Activated naive CD4-positive, alpha-beta T cell treated with anti-CD3 and anti-CD28 coated beads, Interleukin-2, amount 50 U/mL, for 16 hours (primary cell): ENCODE measurements around the gene SEC16A.

Experiments used
- DNase-seq: peaks from one replicate; pipeline ENCODE4 v3.0.0-alpha.2; 2020

SEC16A gene

DNA sequence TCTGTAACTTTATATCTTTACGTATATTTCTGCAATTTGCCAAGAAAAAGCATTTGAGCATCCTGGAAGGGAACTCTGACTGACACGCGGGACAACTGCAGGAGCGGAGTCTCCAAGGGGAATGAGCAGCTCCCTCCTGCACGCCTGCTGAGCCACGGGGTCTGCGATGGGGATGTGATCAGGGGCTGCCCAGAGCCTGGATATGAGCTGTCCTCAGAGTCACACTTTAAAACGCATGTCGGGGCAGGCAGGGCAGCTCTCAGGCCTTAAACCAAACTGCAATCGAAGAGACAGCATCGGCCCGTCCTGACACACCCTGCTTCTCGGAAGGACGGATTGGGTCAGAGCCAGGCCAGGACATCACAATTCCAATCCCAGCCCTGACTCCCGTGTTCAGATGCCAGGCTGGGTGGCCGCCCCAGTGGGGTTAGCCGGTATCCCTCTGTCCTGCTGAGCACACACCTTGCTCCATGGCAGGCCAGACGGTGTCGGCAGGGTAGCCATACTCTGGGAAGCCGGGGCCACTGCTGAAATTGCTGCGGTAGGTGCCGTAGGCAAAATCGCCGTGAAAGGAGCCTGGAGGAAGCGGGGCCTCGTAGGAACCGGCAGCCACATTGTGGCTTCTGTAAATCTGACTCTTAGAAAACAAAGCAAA, 17.2 kb downstream of the SEC16A start:
- DNase-seq = no peak

GRCh38 chr9:136464241-136464640, 18.6 kb downstream of the SEC16A start:
- no peak for DNase-seq

GRCh38 chr9:136463578-136463977, 19.3 kb downstream of the SEC16A start:
- DNase-seq = no peak

- DNase-seq = no peak
These were observed 20.2 kb downstream of the SEC16A start for GRCh38 chr9:136462664-136463063.

DNA sequence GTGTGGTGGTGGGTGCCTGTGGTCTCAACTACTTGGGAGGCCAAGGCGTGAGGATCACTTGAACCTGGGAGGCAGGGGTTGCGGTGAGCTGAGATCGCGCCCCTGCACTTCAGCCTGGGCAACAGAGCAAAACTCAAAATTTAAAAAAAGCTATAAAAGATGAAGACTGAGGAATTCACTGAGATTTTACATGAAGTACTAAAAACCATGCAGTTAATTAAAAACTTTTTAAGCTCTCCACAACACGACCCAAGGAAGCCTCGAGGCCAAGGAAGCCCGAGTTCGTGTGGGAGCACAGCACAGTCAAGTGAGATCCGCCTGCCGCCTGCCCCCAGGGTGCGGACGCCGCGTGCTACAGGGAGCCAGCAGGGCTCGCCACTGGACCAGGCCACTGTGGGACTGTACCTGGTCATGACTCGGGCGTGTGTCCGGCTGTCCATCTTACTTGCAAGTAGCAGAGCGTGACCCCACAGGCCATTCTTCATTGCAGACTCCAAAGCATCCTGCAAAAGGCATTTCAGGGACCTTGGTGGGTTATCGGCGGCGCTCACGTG, 22.0 kb downstream of the SEC16A start:
- DNase-seq = no peak

- no peak for DNase-seq
These were observed 23.4 kb downstream of the SEC16A start for GRCh38 chr9:136459425-136459824.

DNA sequence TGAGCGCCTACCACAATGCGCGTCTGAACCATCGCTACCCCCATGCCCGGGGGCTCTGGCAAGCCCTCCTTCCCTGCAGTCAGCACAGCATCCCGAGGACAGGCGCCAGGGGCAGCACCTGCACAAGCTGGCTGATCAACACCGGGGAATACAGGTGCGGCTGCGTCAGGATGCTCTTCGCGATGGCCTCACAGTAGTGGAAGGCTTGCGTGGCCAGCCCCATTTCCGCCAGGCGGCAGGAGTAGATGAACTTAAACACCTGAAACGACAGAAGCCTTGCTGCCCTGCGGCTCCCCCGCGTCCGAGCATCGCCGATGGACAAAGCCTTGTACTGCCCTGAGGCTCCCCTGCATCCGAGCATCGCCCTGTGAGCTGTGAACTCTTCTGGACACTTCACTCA, 25.5 kb downstream of the SEC16A start:
- DNase-seq = no peak

DNA sequence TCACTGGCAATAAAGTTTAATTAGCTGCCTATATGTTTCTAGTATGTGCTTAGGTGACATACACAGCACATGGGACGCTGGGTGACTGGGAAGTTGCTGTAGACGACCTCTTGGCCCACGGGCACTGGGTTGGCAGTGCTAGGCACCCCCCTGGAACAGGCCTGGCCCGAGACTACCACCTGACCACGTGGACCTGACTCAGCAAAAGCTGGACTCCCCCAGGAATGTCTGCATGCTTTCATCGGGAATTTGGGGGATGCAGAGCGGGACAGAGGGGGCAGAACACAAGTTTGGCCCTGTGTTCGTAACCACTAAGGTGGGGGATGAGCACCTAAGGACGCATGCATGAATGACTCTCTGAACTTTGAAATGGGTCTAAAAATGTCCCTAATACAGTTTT, 26.6 kb downstream of the SEC16A start:
- DNase-seq = no peak

DNA sequence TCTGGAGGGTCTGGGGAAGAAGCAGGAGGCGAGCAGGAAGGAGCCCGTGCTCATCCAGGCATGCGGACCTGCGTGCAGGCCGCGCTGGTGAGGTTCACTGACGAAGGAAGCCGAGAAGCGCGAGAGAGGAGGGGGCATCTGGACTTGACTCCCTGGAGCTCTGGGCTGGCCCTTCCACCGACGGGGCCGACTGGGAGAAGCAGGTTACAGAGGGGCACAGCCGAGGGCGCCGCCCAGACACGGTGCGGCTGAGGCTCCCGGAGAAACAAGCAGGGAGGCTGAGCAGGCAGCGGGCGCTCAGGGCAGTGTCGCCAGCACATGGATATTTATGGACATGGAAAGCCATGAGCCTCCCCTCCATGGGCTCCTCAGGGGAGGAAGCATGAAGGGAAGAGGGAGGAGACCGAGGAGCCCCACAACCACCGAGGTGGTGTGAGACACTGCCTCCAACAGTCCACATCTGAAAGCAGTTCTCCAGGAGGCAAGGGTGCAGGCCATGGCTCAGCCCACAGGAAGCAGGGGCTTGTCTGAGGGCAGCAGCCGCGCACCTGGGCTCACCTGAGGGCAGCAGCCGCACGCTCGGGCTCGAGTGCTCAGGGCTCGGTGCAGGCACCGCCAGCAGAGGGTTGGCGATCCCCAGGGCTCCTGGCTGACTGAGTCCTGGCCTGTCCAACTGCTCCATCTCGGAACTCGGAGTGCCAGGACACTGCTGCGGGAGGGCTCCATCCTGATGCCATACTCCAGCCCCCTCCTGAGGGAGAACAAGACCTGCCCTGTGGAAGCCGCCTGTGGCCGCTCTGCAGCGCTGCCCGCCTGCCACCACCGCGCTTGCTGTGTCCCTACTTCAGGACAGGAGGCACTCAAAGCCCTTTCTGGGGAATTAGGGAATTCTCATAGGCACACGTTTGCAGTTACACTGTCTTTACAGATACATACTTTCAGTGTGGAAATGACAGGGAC, 27.5 kb downstream of the SEC16A start:
- no peak for DNase-seq

DNA sequence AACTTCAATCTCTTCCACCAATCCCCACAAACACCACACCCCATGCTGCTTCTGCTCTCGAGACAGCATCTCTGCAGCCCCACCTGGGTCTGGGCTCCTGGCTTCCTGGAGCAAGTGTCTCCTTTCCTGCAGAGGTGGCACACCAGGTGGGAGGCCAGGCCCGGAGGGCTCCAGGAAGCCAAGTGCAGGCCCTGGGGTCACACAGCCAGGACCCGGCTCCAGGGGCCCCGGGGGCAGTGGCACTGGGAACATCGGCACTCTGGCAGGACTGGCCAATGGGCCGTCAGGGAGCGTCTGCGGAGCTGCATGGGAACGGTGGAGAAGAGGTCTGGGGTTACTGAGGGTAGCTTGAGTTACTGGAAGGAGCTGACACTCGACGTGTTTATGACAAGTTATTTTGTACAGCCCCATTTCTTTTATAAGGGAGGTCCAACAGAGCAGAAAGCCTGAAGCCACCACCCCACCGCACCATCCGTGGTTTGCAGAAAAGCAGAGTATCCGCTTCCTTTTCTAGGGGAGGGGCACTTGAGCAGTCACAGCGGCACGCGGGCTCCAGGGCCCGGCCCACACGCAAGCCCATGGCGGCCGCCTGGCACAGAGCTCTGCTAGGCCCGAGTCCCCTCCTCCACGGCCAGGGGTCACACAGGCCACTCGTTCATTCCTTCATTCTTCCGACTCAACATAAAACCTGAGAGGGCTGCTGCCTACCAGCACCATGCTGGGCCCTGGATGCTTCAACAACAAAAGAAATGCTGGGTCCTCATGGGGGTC, 28.6 kb downstream of the SEC16A start:
- no peak for DNase-seq

- no peak for DNase-seq
These were observed 29.5 kb downstream of the SEC16A start for GRCh38 chr9:136453326-136453725.

DNA sequence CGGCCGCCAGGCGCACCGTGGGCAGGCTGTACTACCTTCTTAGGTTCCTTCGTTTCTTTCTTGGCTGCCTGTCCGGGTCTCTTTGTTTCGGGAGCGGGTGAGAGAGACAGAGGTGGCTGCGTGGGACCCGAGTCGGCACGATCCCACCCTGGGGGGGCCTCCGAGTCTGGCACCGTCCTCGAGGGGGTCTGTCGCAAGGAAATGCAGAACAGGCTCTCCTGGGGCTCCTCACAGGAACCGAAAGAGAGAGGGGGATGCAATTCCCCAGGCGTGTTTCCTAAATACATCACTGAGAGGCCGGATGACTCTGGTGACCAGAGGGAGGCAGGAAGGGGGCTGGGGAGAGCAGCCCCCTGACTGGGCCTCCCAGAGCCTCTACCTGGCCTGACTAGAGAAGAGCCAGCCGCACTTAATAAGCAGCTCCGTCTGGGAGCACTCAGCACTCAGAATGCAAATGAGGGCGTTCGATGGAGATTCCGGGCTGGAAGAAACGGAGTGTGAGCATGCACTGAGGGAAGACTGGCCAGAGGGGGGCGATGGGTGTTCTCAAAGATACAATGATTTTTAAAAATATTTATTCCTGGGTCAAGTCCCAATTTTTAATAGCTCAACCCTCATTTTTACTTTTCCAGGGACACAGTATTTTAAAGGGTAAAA, 31.5 kb downstream of the SEC16A start:
- DNase-seq = no peak

- no peak for DNase-seq
These were observed 34.2 kb downstream of the SEC16A start for GRCh38 chr9:136448655-136449054.

- no peak for DNase-seq
These were observed 35.6 kb downstream of the SEC16A start for GRCh38 chr9:136447173-136447778.

DNA sequence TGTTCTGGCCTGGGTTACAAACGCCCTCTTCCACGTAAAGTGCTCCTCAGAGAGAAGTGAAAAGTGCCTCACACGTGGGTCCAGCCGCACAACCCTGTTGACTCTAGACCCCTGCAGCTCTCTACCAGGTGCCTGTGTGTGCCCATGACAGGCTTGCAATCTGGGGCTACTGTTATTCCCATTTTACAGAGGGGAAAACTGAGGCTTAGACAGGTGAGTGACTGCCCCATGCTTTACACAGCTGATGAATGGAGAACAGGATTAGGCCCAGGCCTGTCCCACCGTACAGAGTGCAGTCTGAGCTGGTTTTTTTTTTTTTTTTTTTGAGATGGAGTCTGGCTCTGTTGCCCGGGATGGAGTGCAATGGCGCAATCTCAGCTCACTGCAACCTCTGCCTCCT, 37.0 kb downstream of the SEC16A start:
- no peak for DNase-seq

DNA sequence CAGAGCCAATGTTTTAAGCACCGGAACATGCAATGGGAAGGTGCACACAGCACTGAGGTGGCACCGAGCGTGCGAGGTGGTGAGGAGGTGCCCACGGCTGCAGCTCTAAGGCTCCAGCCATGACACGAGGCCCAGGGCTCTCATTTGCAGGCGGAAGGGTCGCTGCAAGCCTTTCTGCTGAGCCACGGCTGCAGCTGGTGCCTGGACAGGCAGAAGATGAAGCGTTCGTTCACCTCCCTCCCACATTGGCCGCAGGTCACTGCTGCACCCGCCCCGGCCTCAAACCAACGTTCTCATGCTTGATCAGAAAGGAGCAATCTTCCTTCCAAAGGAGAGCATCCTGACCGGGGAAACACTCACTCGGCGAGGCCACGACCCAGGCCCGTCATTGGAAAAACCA, 38.7 kb downstream of the SEC16A start:
- no peak for DNase-seq

DNA sequence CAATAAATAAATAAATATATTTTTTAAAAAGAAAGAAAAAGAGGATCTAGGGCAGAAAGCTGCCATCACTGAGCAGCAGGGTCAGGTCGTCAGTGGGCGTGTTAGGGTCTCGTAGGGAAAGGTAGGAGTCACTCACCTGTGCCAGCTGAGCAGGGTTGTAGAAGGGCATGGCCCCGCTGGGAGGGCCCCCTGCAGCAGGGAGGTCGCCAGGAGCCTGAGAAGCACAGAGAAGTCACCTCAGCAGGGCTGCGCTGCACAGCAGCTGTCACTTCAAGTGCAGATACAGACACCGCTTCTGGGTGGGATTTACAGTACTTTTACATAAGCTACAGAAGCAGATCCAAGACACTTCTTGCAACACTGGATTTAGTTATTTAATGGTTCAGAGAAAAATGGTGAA, 39.2 kb downstream of the SEC16A start:
- DNase-seq = no peak

- DNase-seq = no peak
These were observed 39.8 kb downstream of the SEC16A start for GRCh38 chr9:136443087-136443486.

GRCh38 chr9:136442265-136442664, 40.6 kb downstream of the SEC16A start:
- DNase-seq = no peak

DNA sequence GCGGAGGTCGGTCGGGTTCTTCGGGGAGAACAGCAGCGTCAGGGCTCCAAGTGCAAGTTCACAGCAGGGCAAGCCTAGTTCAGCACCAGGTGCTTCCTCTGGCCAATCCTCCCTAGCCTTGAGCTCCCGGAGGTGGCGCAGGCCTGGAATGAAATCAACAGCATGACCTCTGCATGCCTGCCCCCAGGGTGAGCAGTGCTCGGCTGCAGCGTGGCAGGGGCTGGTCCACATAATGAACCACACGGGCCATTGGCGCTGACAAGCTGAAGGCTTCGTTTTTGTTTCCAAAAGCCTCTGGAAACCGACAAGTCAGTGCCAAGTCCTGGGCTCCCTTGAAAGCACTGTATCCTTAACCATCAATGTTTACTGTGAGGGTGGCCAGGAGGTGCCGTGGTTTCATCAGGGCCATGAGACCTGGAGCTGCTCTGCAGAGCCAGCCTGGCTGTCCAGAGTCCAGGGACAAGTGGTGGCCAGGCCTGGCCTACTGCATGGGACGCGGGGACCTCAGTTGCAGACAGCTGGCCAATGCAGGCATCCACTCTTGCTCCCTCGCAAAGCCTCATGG, 41.1 kb downstream of the SEC16A start:
- DNase-seq = no peak

DNA sequence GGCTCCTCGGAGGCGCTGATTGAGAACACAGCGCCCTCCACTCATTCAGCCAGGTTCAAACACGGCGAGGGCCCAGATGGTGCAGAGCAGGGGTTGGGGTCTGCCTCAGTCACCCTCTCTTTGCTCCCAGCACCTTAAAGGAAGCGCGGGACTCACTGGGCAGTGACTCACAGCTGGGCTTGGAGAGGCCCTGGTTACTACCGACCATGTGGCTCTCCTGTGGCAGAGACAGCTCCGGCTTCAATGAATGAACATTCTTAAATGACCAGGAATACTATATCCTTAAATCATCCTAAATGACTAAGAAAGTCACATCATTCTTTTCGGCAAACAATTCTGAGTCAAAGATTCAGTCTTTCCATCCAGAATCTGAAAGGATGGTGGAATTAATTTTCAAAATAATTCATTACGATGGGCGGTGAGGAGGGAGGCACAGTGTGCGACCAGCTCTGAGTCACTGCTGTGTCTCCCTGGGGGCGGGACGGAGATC, 41.6 kb downstream of the SEC16A start:
- DNase-seq = no peak
